Placental epithelial cell (primary cell): ENCODE data around the gene NDUFB6. TPM values are rescaled to one million over a fixed set of nuclear protein-coding genes. Genes with fewer than 3 reads are reported as not detected.

Experiments used
- total RNA-seq: library from RNA; depleted of rRNA; stranded (reverse); fragments of >200 nt; gene quantifications from 2 replicates; pipeline ENCODE4 v1.2.3, GENCODE V29; 2012

NDUFB6 gene
- 13.0 and 48.9 TPM in 2 replicates for total RNA-seq

GRCh38 chr9:32572900-32573523, at the start of gene NDUFB6:
Gene NDUFB6, minus strand, starts transcription at chr9:32573159. Its CDS starts 99 bp downstream, at chr9:32573060.

GRCh38 chr9:32552172-32552872, 20.6 kb downstream of the NDUFB6 start, which contains the start of the genes SMIM27 and TOPORS:
Gene SMIM27, plus strand, starts transcription at chr9:32552327. Its CDS starts 108 bp downstream, at chr9:32552435.
Gene TOPORS, minus strand, starts transcription at chr9:32552586. Its CDS starts 150 bp downstream, at chr9:32552436.

GRCh38 chr9:32526041-32526706, 46.8 kb downstream of the NDUFB6 start, which contains the start of gene RIGI:
Gene RIGI, minus strand, starts transcription at chr9:32526196. Its CDS starts 30 bp downstream, at chr9:32526166.

Other genes with a start within 250 kb of the NDUFB6 start
- 24.3 and 38.7 TPM in 2 replicates for gene ACO1, start 188.5 kb downstream of the NDUFB6 start, total RNA-seq
- gene RIGI, start 47.0 kb downstream of the NDUFB6 start, total RNA-seq, result 1.5 and 2.4 TPM in 2 replicates
- 2.7 and 5.9 TPM in 2 replicates for gene SMIM27, start 20.8 kb downstream of the NDUFB6 start, total RNA-seq
- 21.2 and 25.1 TPM in 2 replicates for gene TOPORS, start 20.6 kb downstream of the NDUFB6 start, total RNA-seq
- not detected in 2 replicates for gene TAF1L, start 62.5 kb upstream of the NDUFB6 start, total RNA-seq
- gene TMEM215, start 210.4 kb upstream of the NDUFB6 start, total RNA-seq, result not detected in 2 replicates